Liver (tissue), 3 donors: Measurements from ENCODE around the gene BCAS1.

Experiments
- CTCF ChIP-seq: fragments of 150-350 bp; IDR thresholded peaks from 2 replicates; pipeline ENCODE4 v1.5.1; 2017; ENCODE audit warnings: improper control_type of control experiment, low read depth, low read length; ENCODE audit not compliant: missing input control
- GABPA ChIP-seq, 2 donors: IDR thresholded peaks in 1 of 2; conservative IDR thresholded peaks in 1 of 2; 2 replicates each; pipeline ENCODE4 v1.6.1; 2016; ENCODE audit warnings: antibody characterized with exemption in 2 of 2, mild to moderate bottlenecking in 1 of 2, moderate library complexity in 1 of 2
- MAX ChIP-seq: IDR thresholded peaks from 2 replicates; pipeline ENCODE4 v1.6.1; 2016; ENCODE audit warnings: antibody characterized with exemption
- SP1 ChIP-seq: IDR thresholded peaks from 2 replicates; pipeline ENCODE4 v1.6.1; 2018; ENCODE audit warnings: antibody characterized with exemption, mild to moderate bottlenecking
- TAF1 ChIP-seq: conservative IDR thresholded peaks from 2 replicates; pipeline ENCODE4 v1.6.1; 2016; ENCODE audit warnings: antibody characterized with exemption, mild to moderate bottlenecking
- donor health status: healthy.
- donor health status: healthy.

- TF ChIP-seq TAF1 (no peak), MAX (no peak), GABPA (IDR thresholded peaks at IDR 0.05 in 1 of 2, conservative IDR thresholded peaks at IDR 0.05 in 1 of 2) (no peak), CTCF (no peak), SP1 (no peak)
These were observed 173.7 kb downstream of the BCAS1 start for GRCh38 chr20:53896647-53897046.
